HL-60 (cell line): ENCODE measurements around the gene BTG4.

ENCODE experiments used
- GABPA ChIP-seq: IDR thresholded peaks from 2 replicates; pipeline ENCODE4 v1.6.1; 2012; ENCODE audit warnings: low read depth
- POLR2AphosphoS5 ChIP-seq: IDR thresholded peaks from 2 replicates; pipeline ENCODE4 v1.6.1; 2012; ENCODE audit warnings: low read depth
- TF ChIP-seq, protein P1 (sequence below): IDR thresholded peaks from one replicate; pipeline ENCODE4 v1.5.1; 2011; ENCODE audit warnings: low read length, control low read depth, inconsistent platforms; ENCODE audit not compliant: insufficient read depth
- TF ChIP-seq, protein P2 (sequence below): IDR thresholded peaks from 2 replicates; pipeline ENCODE4 v1.6.1; 2012; ENCODE audit warnings: low read depth; ENCODE audit not compliant: insufficient replicate concordance

DNA sequence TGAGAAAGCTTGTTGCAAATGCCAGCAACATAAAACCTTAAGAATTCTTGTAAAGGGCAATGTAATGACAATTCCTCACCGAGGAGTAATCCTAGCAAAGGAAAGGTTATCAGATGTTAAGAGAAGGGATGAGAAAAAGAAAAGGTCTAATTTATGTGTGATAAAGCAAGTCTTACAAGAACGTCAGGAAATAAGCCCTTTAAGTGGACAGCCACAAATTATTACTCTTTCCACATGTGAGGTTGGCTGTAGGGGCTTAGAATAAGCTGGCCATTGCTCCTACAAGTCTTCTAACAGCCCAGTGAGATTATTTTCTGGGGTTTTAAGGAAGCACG lies 37.6 kb upstream of the BTG4 start:
- TF ChIP-seq, protein P1, sequence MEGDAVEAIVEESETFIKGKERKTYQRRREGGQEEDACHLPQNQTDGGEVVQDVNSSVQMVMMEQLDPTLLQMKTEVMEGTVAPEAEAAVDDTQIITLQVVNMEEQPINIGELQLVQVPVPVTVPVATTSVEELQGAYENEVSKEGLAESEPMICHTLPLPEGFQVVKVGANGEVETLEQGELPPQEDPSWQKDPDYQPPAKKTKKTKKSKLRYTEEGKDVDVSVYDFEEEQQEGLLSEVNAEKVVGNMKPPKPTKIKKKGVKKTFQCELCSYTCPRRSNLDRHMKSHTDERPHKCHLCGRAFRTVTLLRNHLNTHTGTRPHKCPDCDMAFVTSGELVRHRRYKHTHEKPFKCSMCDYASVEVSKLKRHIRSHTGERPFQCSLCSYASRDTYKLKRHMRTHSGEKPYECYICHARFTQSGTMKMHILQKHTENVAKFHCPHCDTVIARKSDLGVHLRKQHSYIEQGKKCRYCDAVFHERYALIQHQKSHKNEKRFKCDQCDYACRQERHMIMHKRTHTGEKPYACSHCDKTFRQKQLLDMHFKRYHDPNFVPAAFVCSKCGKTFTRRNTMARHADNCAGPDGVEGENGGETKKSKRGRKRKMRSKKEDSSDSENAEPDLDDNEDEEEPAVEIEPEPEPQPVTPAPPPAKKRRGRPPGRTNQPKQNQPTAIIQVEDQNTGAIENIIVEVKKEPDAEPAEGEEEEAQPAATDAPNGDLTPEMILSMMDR = no peak
- no peak for TF ChIP-seq POLR2AphosphoS5
- no peak for TF ChIP-seq GABPA
- TF ChIP-seq, protein P2, sequence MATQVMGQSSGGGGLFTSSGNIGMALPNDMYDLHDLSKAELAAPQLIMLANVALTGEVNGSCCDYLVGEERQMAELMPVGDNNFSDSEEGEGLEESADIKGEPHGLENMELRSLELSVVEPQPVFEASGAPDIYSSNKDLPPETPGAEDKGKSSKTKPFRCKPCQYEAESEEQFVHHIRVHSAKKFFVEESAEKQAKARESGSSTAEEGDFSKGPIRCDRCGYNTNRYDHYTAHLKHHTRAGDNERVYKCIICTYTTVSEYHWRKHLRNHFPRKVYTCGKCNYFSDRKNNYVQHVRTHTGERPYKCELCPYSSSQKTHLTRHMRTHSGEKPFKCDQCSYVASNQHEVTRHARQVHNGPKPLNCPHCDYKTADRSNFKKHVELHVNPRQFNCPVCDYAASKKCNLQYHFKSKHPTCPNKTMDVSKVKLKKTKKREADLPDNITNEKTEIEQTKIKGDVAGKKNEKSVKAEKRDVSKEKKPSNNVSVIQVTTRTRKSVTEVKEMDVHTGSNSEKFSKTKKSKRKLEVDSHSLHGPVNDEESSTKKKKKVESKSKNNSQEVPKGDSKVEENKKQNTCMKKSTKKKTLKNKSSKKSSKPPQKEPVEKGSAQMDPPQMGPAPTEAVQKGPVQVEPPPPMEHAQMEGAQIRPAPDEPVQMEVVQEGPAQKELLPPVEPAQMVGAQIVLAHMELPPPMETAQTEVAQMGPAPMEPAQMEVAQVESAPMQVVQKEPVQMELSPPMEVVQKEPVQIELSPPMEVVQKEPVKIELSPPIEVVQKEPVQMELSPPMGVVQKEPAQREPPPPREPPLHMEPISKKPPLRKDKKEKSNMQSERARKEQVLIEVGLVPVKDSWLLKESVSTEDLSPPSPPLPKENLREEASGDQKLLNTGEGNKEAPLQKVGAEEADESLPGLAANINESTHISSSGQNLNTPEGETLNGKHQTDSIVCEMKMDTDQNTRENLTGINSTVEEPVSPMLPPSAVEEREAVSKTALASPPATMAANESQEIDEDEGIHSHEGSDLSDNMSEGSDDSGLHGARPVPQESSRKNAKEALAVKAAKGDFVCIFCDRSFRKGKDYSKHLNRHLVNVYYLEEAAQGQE = no peak
